Epidermal melanocyte (primary cell): ENCODE data around the gene HNRNPA2B1.

Experiments used
- DNase-seq: peaks from one replicate; pipeline ENCODE4 v3.0.0; 2011; ENCODE audit warnings: low spot score; ENCODE audit not compliant: insufficient read length

Gene HNRNPA2B1

GRCh38 chr7:26200444-26201246 is at the start of gene HNRNPA2B1:
Gene HNRNPA2B1, minus strand, starts transcription at chr7:26200746. Its CDS starts 169 bp downstream, at chr7:26200577.
- peak; percentile 48 for DNase-seq

GRCh38 chr7:26250239-26250638 is 49.7 kb upstream of the HNRNPA2B1 start:
- DNase-seq, result no peak

- no peak for DNase-seq
These were observed 44.6 kb upstream of the HNRNPA2B1 start for GRCh38 chr7:26245150-26245549.

GRCh38 chr7:26238032-26238431 is 37.5 kb upstream of the HNRNPA2B1 start:
- DNase-seq, result no peak

- DNase-seq, result no peak
These were observed 36.7 kb upstream of the HNRNPA2B1 start for GRCh38 chr7:26237035-26237807.

- no peak for DNase-seq
These were observed 33.5 kb upstream of the HNRNPA2B1 start for GRCh38 chr7:26233902-26234511.

GRCh38 chr7:26227987-26228386 is 27.4 kb upstream of the HNRNPA2B1 start:
- DNase-seq, result no peak

GRCh38 chr7:26224359-26224758 is 23.8 kb upstream of the HNRNPA2B1 start:
- no peak for DNase-seq

GRCh38 chr7:26216049-26216448 is 15.5 kb upstream of the HNRNPA2B1 start:
- DNase-seq, result no peak

- no peak for DNase-seq
These were observed 13.4 kb upstream of the HNRNPA2B1 start for GRCh38 chr7:26213807-26214515.

- no peak for DNase-seq
These were observed 12.6 kb upstream of the HNRNPA2B1 start for GRCh38 chr7:26212921-26213718.

GRCh38 chr7:26208040-26208439 is 7.5 kb upstream of the HNRNPA2B1 start:
- no peak for DNase-seq

- DNase-seq, result no peak
These were observed 2.5 kb upstream of the HNRNPA2B1 start for GRCh38 chr7:26203016-26203415.

- no peak for DNase-seq
These were observed 1.8 kb upstream of the HNRNPA2B1 start for GRCh38 chr7:26202019-26202990.

GRCh38 chr7:26201247-26202018 is 887 bp upstream of the HNRNPA2B1 start, which contains the start of gene CBX3:
Gene CBX3, plus strand, starts transcription at chr7:26201745. Its CDS starts 1,254 bp downstream, at chr7:26202999.
- peak; percentile 68 for DNase-seq

- DNase-seq, result no peak
These were observed 505 bp downstream of the HNRNPA2B1 start for GRCh38 chr7:26200038-26200443.

- DNase-seq, result no peak
These were observed 1.1 kb downstream of the HNRNPA2B1 start for GRCh38 chr7:26199301-26200037.

GRCh38 chr7:26198781-26199169 is 1.8 kb downstream of the HNRNPA2B1 start:
- no peak for DNase-seq
